ENCODE results near the gene RO60.

- no peak for TF ChIP-seq CTCF (IDR thresholded peaks at IDR 0.05)
- no peak for TF ChIP-seq POLR2A (IDR thresholded peaks at IDR 0.05)
Observed at GRCh38 chr1:193060406-193060805, 994 bp downstream of the RO60 start.
